ENCODE measurements around the gene PIAS1. TPM values are rescaled to one million over a fixed set of nuclear protein-coding genes. Genes with fewer than 3 reads are reported as not detected.

Gene PIAS1
- total and polyA plus RNA-seq, 2 donors (not counting 1 experiment from before 2014, with no cell fraction given): 28.8 to 87.3 TPM

DNA sequence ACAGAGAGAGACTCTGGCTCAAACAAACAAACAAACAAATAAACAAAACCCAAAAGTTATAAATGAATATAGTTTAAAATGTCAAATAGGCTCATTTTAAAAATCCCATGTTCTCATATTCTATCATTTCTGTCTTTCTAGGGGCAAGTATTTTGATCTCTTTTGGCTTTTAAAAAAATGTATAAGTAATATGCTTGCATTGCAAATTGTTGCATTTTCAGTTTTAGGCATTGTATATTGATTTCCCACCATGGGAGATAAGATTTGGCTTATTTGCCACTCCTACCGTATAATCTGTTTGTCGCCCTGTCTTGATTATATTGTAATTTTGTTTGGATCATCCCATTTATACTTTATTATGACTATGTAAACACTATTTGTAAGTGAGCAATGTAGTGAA, 70.6 kb downstream of the PIAS1 start:
- DNase-seq (no peak), ATAC-seq (ENCODE audit: low read depth) (no peak)
- POLR2A ChIA-PET: no interaction called here
- Histone ChIP-seq H3K4me2 (replicated peaks; ENCODE audit: low read depth, low read length, poor library complexity, severe bottlenecking) (no peak overlapping the region), H3K4me3 (ENCODE audit: control extremely low read depth in 1 of 5, extremely low read depth in 1 of 5, insufficient read depth in 1 of 5, low read depth in 2 of 5, low read length in 4 of 5) (no peak overlapping the region), H3K4me1 (ENCODE audit: control insufficient read depth in 2 of 2, insufficient read depth in 2 of 2, low read length in 2 of 2) (no peaks in the 10 kb centered on the region), H3K27me3 (replicated peaks in 1 of 4; ENCODE audit: control extremely low read depth in 1 of 4, control insufficient read depth in 3 of 4, insufficient read depth in 4 of 4, low read length in 3 of 4) (no peaks in the 10 kb centered on the region), H3K27ac (ENCODE audit: low read length in 2 of 2) (no peak overlapping the region), H3K9ac (ENCODE audit: low read length) (no peak overlapping the region), H3K79me2 (ENCODE audit: control insufficient read depth, insufficient read depth, low read length) (peaks cover 88% of the 10 kb centered on the region), H3K36me3 (replicated peaks in 1 of 2; ENCODE audit: control extremely low read depth in 1 of 2, control insufficient read depth in 1 of 2, extremely low read depth in 1 of 2, insufficient read depth in 2 of 2, low read length in 1 of 2) (peaks cover 1 to 3% of the 10 kb centered on the region in 2 experiments), H2AFZ (ENCODE audit: insufficient read depth, low read depth, low read length, poor library complexity, severe bottlenecking) (no peak overlapping the region), H4K20me1 (ENCODE audit: control insufficient read depth, insufficient read depth, low read length, poor library complexity, severe bottlenecking) (peaks cover 70% of the 10 kb centered on the region), H3K9me3 (ENCODE audit: control extremely low read depth in 1 of 3, control insufficient read depth in 2 of 3, insufficient read depth in 1 of 3, low read length in 2 of 3) (peaks cover 0 to 4% (median 0%) of the 10 kb centered on the region in 3 donors)
- Mint-ChIP-seq H3K27ac (no peak overlapping the region), H3K4me3 (no peak overlapping the region), H3K9me3 (ENCODE audit: insufficient read depth) (peaks cover 3% of the 10 kb centered on the region), H3K27me3 (no peaks in the 10 kb centered on the region), H3K4me1 (peaks cover 12% of the 10 kb centered on the region)
- WGBS (ENCODE audit: insufficient coverage): no CpG with 5 or more reads among the region's 2 CpGs
- TF ChIP-seq EZH2 (IDR thresholded peaks at IDR 0.05; ENCODE audit: borderline replicate concordance, insufficient read depth, low read depth, low read length, poor library complexity, severe bottlenecking): no peak
- TF ChIP-seq, protein P1, sequence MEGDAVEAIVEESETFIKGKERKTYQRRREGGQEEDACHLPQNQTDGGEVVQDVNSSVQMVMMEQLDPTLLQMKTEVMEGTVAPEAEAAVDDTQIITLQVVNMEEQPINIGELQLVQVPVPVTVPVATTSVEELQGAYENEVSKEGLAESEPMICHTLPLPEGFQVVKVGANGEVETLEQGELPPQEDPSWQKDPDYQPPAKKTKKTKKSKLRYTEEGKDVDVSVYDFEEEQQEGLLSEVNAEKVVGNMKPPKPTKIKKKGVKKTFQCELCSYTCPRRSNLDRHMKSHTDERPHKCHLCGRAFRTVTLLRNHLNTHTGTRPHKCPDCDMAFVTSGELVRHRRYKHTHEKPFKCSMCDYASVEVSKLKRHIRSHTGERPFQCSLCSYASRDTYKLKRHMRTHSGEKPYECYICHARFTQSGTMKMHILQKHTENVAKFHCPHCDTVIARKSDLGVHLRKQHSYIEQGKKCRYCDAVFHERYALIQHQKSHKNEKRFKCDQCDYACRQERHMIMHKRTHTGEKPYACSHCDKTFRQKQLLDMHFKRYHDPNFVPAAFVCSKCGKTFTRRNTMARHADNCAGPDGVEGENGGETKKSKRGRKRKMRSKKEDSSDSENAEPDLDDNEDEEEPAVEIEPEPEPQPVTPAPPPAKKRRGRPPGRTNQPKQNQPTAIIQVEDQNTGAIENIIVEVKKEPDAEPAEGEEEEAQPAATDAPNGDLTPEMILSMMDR (IDR thresholded peaks at IDR 0.05): no peak
- CTCF ChIA-PET: no interaction called here
- intact Hi-C loops (cut with micrococcal nuclease): no loop called here

DNA sequence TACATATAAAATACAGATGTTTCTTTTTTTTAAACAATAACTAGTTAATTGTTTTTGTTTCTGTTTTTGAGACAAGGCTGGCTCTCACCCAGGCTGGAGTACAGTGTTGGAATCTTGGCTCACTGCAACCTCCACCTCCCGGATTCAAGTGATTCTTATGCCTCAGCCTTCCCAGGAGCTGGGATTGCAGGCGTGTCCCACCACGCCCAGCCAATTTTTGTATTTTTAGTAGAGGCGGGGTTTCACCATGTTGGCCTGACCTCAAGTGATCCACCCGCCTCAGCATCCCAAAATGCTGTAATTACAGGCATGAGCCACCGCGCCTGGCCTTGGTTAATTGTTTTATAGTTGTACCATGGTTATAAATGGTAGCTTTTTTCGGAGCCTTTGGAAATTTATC, 72.3 kb downstream of the PIAS1 start:
- Mint-ChIP-seq H3K4me1 (peaks cover 13% of the 10 kb centered on the region), H3K9me3 (ENCODE audit: insufficient read depth) (peaks cover 3% of the 10 kb centered on the region), H3K27ac (no peak overlapping the region), H3K4me3 (no peak overlapping the region), H3K27me3 (no peaks in the 10 kb centered on the region)
- H3K79me2 ChIP-seq (ENCODE audit: control insufficient read depth, insufficient read depth, low read length): peaks cover 85% of the 10 kb centered on the region
- H2AFZ ChIP-seq (ENCODE audit: insufficient read depth, low read depth, low read length, poor library complexity, severe bottlenecking): no peak overlapping the region
- no peaks in the 10 kb centered on the region for H3K9me3 ChIP-seq (ENCODE audit: control extremely low read depth in 1 of 3, control insufficient read depth in 2 of 3, insufficient read depth in 1 of 3, low read length in 2 of 3)
- TF ChIP-seq, protein P1 (IDR thresholded peaks at IDR 0.05): no peak
- TF ChIP-seq EZH2 (IDR thresholded peaks at IDR 0.05; ENCODE audit: borderline replicate concordance, insufficient read depth, low read depth, low read length, poor library complexity, severe bottlenecking): no peak
- ATAC-seq (ENCODE audit: low read depth) (no peak), DNase-seq (no peak)
- H4K20me1 ChIP-seq (ENCODE audit: control insufficient read depth, insufficient read depth, low read length, poor library complexity, severe bottlenecking): peaks cover 67% of the 10 kb centered on the region
- no peak overlapping the region for H3K4me3 ChIP-seq (ENCODE audit: control extremely low read depth in 1 of 5, extremely low read depth in 1 of 5, insufficient read depth in 1 of 5, low read depth in 2 of 5, low read length in 4 of 5)
- ChIA-PET CTCF (no interaction called here), POLR2A (no interaction called here)
- H3K27ac ChIP-seq (ENCODE audit: low read length in 2 of 2): no peak overlapping the region
- WGBS (ENCODE audit: insufficient coverage): 98% methylated on average over 7 of the region's 8 CpGs
- no peaks in the 10 kb centered on the region for H3K27me3 ChIP-seq (replicated peaks in 1 of 4; ENCODE audit: control extremely low read depth in 1 of 4, control insufficient read depth in 3 of 4, insufficient read depth in 4 of 4, low read length in 3 of 4)
- H3K36me3 ChIP-seq (replicated peaks in 1 of 2; ENCODE audit: control extremely low read depth in 1 of 2, control insufficient read depth in 1 of 2, extremely low read depth in 1 of 2, insufficient read depth in 2 of 2, low read length in 1 of 2): peaks cover 1 to 3% of the 10 kb centered on the region in 2 experiments
- no peaks in the 10 kb centered on the region for H3K4me1 ChIP-seq (ENCODE audit: control insufficient read depth in 2 of 2, insufficient read depth in 2 of 2, low read length in 2 of 2)
- H3K9ac ChIP-seq (ENCODE audit: low read length): no peak overlapping the region
- intact Hi-C loops (cut with micrococcal nuclease): no loop called here
- no peak overlapping the region for H3K4me2 ChIP-seq (replicated peaks; ENCODE audit: low read depth, low read length, poor library complexity, severe bottlenecking)
